Hepatocyte (in vitro differentiated cells): ENCODE data around the gene PTGER4.

Experiments used
- CTCF ChIP-seq: fragments of 200-600 bp; sonication (generic); IDR thresholded peaks from 2 replicates; pipeline ENCODE4 v1.5.1; 2016; ENCODE audit warnings: antibody characterized with exemption, mild to moderate bottlenecking; ENCODE audit not compliant: poor library complexity
- EZH2phosphoT487 ChIP-seq: fragments of 200-600 bp; sonication (generic); IDR thresholded peaks from one replicate; pipeline ENCODE4 v1.6.1; 2018; ENCODE audit warnings: antibody characterized with exemption, mild to moderate bottlenecking, low read depth, moderate library complexity; ENCODE audit not compliant: unreplicated experiment, severe bottlenecking

GRCh38 chr5:40682154-40683017 is 2.7 kb downstream of the PTGER4 start:
- TF ChIP-seq CTCF (no peak), EZH2phosphoT487 (no peak)
